GM12892 (cell line): ENCODE measurements around the gene CD58.

ENCODE experiments used
- POLR2A ChIP-seq: IDR thresholded peaks from 2 replicates; pipeline ENCODE4 v1.6.1; 2011; ENCODE audit warnings: low read depth, low read length, control low read depth
- POLR2AphosphoS5 ChIP-seq: IDR thresholded peaks from 2 replicates; pipeline ENCODE4 v1.6.1; 2011; ENCODE audit warnings: low read depth, low read length, control low read depth
- TAF1 ChIP-seq: IDR thresholded peaks from 2 replicates; pipeline ENCODE4 v1.6.1; 2011; ENCODE audit warnings: low read depth, mild to moderate bottlenecking, control low read depth, low read length, borderline replicate concordance

- TF ChIP-seq POLR2A, result peak; percentile 14; the same call in 1 of the 2 replicates
- no peak for TF ChIP-seq POLR2AphosphoS5
- no peak for TF ChIP-seq TAF1
These were observed 30.7 kb downstream of the CD58 start for GRCh38 chr1:116540088-116540487.
